SK-N-MC (cell line): ENCODE measurements around the gene GGACT.

Experiments used
- EZH2 ChIP-seq: fragments of 200-600 bp; sonication (generic); IDR thresholded peaks from one replicate; pipeline ENCODE4 v1.6.1; 2017; ENCODE audit warnings: antibody characterized with exemption
- POLR2AphosphoS5 ChIP-seq: IDR thresholded peaks from 2 replicates; pipeline ENCODE4 v1.6.1; 2012; ENCODE audit warnings: mild to moderate bottlenecking, low read depth, low read length, borderline replicate concordance

GRCh38 chr13:100528820-100529219, 59.8 kb downstream of the GGACT start:
- TF ChIP-seq EZH2 (no peak), POLR2AphosphoS5 (no peak)
